GM20000 (cell line): Measurements from ENCODE around the gene SLIT3.

ENCODE experiments used
- DNase-seq: peaks from one replicate; pipeline ENCODE4 v3.0.0; 2012; ENCODE audit warnings: low spot score
- TF ChIP-seq, protein P1 (sequence below): IDR thresholded peaks from 2 replicates; pipeline ENCODE4 v1.5.1; 2012; ENCODE audit warnings: mild to moderate bottlenecking, control low read depth; ENCODE audit errors: extremely low read depth, missing control alignments

SLIT3 gene

DNA sequence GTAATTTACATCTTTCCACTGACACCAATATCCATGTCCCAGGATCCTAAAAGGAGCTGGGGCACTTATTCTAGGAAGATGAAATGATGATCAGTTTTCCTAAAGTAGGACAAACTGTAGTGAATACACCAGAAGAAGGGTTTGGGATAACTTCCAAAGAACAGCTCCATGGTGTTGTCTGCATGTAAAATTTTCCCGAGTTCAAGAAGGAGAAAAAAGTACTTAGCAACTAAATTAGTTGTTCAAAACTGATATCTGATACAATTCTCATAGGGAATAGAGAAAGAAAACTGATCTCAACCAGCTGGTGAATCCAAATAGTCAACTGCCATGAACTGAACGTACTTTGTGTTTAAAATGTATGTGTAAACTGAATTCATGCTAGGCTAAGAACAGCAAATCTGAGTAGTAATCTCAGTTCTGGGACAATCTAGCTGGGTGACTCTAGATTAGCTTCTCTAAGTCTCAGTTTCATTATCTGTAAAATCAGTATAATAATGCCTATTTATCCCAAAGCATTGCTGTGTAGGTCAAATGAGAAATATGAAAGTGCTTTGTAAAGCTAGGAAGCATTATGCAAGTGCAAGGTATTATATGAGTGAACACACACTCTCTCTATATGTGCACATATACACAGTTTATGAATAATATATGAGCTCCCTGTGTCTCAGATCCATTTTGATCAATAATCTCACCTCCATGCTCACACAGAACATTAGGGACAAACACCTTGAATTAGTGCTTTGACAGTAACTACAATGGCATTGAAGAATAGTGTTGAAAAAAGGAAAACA is 357.7 kb downstream of the SLIT3 start:
- TF ChIP-seq, protein P1, sequence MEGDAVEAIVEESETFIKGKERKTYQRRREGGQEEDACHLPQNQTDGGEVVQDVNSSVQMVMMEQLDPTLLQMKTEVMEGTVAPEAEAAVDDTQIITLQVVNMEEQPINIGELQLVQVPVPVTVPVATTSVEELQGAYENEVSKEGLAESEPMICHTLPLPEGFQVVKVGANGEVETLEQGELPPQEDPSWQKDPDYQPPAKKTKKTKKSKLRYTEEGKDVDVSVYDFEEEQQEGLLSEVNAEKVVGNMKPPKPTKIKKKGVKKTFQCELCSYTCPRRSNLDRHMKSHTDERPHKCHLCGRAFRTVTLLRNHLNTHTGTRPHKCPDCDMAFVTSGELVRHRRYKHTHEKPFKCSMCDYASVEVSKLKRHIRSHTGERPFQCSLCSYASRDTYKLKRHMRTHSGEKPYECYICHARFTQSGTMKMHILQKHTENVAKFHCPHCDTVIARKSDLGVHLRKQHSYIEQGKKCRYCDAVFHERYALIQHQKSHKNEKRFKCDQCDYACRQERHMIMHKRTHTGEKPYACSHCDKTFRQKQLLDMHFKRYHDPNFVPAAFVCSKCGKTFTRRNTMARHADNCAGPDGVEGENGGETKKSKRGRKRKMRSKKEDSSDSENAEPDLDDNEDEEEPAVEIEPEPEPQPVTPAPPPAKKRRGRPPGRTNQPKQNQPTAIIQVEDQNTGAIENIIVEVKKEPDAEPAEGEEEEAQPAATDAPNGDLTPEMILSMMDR: no peak

DNA sequence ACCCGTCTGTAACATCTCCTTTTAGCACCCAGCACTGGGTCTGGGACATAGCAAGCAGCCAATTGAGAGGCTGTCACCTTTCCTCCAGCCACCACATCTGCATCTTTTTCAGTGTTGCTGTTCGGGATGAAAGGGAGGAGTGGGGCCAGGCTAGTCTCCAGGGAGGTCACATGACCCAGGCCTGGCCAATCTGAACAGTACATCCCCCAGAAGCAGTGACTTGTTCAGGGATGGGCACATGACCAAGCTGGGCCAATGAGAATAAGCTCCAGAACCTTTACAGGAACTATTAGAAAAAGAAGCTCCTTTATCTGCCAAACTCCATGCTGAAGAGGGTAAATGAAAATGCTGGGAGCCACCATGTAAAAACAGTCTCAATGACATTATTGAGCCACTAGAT is 359.0 kb downstream of the SLIT3 start:
- TF ChIP-seq, protein P1: no peak
- no peak for DNase-seq

More for the DNA sequence above, 357.7 kb downstream of the SLIT3 start:
- no peak for DNase-seq

DNA sequence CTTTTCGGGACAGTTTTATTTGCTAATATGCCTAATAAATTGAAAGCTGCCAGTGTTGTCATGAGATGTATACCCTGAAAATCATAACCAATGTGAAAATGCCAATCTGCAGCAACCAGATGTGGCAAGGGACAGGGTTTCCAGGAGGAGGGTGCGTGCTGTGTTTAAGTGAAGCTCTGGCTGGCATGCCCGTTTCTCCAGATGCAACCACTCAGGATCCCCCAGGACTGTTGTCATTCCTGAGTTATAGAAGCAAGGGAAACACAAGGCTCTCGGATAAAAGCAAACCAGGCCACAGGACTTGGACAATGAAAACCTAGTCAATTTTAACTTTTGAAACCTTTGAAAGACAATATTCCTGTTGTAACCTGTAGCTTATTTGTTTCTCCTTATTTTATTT is 360.2 kb downstream of the SLIT3 start:
- TF ChIP-seq, protein P1: no peak
- no peak for DNase-seq

DNA sequence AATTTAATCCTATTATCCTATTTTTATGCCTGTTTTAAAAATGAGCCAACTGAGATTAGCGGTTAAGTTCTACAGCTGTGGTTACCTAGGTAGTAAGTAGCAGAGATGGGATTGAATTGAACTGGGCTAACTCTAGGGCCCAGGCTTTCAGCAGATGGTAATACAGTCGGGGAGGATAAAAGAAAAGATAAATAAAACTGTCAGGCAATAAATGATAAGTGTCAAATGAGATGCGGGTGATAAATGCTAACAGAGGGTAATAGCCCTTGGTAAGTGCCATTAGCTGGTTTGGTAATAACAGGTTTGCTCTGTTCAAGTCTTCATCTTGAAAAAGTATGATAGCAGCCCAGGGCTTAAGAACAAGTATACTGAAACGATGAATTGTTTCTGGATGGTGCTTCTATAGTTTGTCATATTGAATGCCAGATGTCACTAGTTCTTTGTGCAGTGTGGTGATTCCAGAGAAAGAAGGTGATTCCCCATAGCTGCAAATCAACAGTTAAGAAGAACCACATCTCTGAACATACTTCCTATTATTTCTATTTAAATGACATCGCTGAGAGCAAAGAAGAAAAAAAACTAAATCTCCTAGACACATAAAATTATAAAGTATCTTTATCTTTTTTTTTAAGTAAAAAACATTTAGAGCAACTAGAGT is 360.9 kb downstream of the SLIT3 start:
- TF ChIP-seq, protein P1: no peak
- DNase-seq: no peak

DNA sequence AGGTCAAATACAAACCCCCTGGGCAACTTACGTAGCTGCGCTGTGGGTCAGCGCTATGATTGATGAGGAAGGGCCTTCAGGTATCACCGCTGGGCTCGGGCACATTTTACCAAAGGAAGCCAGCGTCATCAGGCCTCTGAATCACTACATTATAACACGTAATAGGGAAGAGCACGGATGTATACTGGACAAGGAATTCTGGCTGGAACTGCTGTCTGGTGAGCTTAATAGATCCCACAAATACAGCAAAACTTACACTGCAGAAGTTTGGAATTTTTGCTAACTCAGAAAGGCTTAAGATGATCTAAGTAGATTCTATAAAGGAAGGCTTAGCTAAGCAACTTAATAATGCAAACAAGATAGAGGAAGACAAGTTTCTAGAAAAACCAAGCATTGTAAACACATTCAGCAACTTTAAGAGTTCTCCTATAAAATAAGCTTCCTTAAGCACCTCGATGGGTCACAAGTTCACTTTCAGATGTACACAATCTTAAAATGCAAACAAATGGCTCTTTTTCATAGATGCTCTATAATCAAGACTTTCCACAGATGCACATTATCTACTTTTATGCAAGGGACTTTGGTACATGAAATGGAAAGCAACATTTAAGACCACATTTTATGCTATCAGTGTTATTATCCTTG is 361.7 kb downstream of the SLIT3 start:
- DNase-seq: no peak
- TF ChIP-seq, protein P1: no peak

DNA sequence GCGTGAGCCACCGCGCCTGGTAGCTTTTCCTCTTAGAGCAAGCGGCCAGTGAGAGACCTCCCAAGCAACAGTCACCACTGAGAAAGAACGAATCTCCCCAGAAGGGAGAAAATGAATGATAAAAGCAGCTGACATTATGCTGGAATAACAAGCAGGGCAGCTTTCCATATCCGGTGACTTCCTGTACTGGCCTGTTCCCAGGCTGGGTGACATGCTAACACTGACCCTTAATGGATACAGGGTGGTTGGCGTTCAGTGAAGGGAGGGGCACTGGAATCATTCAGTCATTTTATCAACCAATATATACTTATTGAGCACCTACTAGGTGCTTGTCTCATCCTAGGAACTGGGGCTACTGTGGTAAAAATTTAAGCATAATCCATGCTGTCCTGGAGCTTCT is 364.4 kb downstream of the SLIT3 start:
- TF ChIP-seq, protein P1: no peak
- DNase-seq: no peak

DNA sequence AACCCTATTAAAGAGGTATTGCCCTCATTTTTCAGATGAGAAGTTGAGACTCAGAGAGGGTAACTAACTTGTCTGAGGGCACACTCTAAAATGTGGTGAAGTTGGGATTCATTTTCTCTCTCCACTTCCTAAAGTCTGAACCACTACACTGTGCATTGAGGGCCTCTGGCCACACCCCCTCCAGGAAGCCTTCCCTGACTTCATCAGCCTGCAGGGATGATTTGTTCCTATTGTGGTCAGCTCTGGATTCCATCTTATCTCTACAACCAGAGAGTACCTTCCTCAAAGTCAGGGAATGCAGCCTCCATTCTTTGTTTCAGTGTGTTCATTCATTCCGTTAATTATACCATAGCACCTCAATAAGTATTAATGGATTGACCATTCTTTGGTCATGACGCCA is 365.8 kb downstream of the SLIT3 start:
- DNase-seq: no peak
- TF ChIP-seq, protein P1: no peak
